HG03342 (cell line): ENCODE data around the gene PPM1A.

Source experiments
- ATAC-seq: cut with Tn5 transposase; IDR thresholded peaks from one replicate; pipeline ENCODE4 v1.9.1; 2021; ENCODE audit warnings: mild to moderate bottlenecking, moderate library complexity; ENCODE audit not compliant: unreplicated experiment

The PPM1A gene

DNA sequence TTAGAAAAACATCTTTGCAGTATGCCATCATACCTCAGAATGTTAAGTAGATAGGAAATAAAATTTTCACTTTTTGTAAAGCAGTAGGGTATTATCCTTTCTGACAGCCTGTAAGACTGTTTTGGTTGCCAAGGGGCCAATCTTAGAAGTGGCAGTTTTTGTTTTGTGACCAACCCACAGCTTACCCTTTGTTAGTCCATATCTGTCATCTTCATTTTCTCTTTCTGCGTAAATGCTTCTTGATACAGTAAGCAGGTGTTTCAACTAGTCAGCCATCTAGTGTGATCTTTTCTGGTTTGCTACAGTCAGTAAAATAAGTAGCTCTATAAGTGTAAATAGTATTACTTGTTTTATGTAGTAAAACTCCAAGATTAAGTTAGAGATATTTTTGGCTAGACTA is 8.8 kb downstream of the PPM1A start:
- ATAC-seq, result no peak

DNA sequence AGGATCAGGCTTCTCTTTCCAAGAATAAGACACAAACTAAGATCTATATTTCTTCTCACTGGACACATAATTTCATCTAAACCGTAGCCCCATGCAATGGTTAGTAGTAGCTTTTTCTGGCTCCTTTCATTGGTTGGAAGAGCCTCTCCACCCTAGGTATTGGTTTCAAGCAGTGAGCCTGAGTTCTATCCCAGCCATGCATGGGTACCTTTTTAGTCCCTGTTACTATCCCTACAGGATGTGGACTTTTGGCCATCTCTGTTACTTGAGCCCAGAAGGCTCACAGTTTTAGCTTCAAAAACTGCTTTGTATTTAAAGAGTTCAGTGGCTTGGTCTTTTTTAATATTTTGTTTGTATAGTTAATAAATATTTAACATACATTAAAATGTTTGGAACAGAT is 16.1 kb downstream of the PPM1A start:
- ATAC-seq, result no peak

DNA sequence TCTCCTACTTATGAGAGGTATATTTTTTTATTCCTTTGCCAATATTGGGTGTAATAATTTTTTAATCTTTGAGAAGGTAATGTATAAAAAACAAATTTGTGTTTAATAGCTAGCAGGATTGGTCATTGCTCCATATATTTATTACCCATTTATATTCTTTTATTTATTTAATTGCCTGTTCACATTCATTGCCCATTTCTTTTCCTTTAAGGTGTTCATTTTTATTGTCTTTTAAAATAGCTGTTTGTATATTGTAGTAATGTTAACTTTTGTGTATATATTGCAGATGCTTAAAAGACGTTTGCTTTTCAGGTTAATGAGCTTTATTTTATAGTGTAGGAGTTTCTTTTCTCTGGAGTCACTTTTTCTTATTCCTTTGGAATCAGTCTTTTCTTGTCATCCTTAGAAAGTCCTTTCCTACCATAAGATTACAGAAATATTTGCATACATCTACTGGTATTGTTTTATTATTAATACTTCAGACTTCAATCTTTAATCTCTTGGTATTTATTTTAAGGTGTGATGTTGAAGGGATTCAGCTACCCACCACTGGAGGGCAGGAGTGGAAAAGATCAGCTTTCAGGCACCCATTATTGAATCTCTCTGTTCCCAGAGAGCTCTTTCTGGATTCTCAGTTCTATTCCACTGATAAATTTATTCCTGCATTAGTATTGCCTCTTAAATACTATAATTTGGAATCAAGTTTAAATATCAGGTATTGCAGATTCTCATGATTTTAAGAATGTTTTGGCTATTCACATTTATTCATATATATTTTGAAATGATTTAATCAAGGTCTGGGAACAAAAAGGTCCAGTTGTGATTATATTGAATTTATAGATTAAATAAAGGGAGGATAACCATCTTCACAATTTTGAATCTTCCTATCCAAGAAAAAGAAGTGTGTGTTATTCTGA is 17.3 kb downstream of the PPM1A start:
- ATAC-seq, result no peak

DNA sequence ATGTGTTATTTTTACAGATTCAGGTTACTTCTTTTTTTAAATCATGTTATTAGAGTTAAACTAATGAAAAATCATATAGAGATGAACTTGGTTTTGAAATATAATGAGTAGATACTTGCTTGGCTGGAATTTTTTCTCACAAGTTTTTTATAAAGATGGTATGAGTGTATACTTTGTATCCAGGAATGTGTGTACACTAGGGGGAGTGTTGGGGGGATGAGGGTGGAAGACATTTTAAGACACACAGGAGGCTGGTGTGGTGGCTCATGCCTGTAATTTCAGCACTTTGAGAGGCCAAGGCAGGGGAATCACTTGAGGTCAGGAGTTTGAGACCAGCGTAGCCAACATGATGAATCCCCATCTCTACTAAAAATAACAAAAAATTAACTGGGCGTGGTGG is 23.2 kb downstream of the PPM1A start:
- ATAC-seq, result no peak

DNA sequence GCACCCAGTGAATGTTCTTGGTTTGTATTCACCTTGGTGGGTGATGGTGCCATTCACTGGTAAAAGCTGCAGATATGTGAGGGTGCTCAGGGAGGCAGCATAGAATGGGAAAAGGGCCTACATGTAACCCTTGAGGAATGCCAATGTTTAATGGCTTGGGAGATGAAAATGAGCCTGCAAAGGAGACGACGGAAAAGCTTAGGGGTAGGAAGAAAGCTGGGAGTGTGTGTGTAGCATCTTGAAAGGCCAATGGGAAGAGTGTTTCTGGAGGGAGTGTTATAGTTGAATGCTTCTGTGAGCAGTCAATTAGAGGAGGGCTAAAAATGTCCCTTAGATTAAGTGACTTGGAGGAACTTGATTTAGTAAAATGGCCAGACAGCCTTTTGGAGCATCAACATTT is 24.9 kb downstream of the PPM1A start:
- no peak for ATAC-seq

DNA sequence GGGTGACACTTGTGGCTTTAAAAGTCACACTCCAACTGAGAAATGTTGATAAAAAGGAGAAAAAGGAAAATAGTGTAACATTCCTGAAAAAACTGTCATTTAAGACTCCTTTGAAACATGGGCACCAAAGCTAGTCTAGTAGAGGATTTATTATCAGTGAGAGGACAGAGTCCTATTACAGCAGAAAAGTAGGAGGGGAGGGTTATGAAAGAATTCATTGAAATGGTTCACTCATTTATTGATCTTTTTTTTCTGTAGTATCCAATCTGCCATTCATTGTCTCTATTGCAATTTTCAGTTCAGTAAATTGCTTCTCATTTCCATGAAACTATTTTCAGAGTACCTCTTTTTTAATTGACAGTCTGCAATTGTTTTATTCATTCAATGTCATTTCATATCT is 25.4 kb downstream of the PPM1A start:
- ATAC-seq, result no peak

DNA sequence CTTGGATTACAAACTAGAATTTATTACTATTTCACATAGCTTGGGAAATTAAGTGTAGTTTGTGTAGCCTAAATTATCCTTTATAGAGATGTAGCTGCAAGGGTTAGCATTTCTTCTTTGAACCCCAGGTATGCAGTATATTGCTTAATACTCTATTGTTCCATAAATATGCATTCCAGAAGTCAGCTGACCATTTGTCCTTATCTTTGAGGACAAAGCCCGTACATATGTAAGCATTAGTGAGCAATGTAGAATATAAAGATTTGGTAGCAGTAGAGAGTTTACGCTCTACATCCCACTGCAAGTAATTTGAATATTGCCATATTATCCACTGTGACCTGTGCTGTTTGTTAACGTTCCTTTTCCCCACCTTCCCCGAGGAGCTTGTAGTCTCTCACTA is 26.9 kb downstream of the PPM1A start:
- ATAC-seq, result no peak

DNA sequence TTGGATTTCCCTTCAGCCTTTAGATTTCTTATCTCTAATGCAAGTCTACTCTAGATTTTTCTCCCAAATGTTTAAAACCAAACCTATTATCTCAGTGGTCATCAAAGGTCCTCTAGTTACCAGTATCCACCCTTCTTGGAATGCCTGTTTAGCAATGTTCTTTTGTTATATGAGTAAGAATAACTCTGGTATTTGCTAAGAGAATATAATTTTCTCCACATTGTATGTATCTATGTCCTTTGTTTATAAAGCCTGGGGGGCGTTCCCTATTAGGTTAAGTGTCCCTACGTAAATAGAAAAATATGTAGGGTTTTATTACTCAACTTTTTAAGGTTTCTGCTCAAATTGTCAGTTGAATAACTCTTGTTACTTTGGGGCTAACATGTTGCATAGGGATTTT is 27.3 kb downstream of the PPM1A start:
- ATAC-seq, result no peak

DNA sequence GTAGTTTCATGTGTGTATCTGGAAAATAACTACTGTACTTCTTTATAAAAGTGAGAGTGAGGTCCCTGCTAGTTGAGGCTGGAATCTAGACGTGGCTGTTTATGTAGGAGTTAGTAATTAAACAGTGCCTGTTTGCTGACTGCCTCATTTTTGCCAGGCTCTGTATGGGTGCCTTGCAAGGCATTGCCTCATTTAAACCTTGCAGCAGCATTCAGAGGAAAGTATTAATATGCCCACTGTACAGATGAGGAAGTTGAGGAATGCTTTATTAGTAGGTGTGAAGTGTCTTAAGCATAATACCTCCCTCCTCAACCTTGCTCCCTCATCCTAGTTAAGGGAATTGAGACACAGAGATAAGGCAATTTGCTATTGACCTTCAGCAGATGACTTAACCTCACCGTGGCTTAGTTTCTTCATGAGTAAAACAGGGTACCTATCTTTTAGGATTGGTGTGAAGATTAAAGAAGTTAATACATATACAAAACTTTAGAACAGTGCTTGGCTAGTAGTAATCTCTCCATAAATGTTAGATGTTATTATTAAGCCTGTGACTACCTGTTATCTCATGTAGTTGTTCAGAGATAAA is 28.7 kb downstream of the PPM1A start:
- ATAC-seq, result no peak

DNA sequence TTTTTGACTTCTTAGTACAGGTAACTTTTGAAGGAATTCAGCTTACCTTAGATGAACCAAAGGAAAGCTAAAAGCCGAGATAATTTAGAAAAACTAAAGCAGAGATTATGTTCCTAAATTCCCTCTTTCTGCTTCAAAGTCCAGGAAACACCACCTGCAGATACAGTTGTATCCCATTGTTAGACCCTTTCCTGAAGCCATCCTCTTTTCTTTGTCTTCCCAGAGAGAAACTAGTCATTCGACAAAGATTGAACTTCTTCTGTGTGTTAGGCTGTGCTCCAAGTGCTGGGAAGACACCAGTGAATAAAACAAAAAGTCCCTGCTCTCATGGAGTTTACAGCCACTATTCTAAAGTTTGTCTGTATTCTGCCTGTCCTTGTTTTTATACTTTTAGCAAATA is 29.3 kb downstream of the PPM1A start:
- ATAC-seq, result no peak

DNA sequence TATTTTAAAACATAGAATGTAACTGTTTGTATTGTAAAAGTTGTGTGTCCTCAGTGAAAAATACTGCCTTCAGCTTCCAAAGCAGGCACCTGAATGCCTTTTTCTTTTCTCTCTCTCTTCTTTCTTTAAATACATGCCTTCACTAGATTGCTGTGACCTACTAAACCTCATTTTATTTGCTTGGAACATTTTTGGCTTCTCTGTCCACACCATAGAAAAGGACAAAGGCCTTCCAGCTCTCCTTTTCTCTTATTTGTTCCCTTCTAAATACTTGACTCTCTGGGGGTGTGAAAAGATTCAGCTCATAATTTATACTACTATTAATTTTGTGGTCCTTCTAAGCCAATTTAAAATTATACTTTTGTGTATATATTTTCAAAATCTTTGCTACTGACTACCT is 38.4 kb downstream of the PPM1A start:
- no peak for ATAC-seq

DNA sequence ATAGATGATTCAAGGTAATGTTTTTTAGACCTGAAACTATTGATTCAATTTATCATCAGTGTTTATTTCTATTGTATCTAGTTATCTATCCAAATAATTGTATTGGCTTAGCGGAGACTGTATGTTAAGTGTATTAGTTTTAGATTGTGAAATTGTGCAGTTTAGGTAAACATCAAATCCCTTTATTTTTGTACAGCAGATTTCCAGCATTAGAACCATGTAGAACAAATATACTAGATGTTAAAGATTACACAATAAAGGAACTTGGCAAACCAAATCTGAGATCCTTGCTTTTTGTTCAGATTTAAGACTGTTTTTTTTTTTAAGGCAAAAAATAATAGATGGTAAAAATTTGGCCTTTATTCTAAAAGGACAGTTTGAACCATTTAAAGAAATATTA is 39.3 kb downstream of the PPM1A start:
- no peak for ATAC-seq

DNA sequence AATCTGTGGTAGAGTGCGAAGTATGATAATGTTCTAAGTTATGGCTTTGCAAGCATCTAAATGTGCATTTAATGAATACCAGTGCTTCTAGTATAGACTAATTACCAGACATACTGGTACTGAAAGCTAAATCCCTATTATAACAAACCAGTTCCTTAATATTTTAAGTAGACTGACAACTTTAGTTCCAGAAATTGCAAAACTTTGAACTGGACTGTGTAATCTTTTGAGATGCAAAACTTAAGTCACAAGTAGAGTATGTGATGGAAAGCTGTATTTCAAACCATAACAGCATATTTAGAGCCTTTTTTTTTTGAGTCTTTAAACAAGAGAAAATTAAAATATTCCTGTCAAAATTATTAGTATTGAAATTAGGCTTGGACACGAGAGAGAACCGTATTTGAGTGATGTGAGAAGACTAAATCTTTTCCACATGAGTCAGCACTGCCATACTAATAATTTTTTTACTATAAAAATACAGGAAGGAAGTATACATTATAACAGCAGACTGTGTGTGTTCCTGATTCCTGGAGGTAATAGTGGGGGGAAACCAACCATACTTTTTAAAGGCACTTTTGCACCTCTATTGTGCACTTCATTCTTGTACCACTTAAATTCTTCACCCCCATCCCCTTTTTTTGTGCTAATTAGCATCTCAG is 45.5 kb downstream of the PPM1A start:
- no peak for ATAC-seq

DNA sequence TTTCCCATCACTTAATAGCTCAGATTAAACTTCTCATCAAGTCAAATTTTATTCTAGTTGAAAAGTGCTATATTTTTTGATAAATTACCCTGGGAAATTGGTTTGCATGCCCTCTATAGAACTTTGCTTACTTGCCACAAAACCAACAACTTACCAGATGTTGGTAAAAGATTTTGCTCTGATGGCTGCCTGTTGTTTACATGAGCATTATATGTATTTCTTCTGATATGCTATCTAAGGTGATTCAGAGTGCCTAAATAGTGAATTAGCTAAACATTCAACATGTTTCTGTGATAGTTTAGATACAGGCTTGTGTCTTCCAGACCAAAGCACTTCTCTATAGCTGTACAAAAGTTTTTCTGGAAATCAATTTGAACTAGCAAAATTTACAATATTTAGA is 51.0 kb downstream of the PPM1A start:
- no peak for ATAC-seq

DNA sequence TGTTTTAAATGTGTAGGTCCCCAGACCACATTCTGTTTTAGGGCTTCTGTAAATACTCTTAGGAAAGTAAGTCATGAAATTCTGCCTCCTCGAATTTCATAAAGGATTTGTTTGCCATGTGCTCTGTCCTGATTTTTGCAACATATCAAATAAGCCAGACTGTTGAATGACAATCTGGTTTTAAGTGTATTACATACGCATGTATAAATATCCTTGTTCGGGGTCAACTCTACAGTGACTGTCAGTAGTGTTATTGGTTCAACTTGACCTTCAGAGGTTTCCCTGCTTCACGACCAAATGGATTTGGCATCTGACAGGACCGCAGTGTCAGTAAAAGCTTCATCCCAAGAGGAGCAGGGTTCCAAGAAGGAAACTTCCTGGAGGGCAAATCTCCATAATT is 52.7 kb downstream of the PPM1A start:
- ATAC-seq, result no peak

DNA sequence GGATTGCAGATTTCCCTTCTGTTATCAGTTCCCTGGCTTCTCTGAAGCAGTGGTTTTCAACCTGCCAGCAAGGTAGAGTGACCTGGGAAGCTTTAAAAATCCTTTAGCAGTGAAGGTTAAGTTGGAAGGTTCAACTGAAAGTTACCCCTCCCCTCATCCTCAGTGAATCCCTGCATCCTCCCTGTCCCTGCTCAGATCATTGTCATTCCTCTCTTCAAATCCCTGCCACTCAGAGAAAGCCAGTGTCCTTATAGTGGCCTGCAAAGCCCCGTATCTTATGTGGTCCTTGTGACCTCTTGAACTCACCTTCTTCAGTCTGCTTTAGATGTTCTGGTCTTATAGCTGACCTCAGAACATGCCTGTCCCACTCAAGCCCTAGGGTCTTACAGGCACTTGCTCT is 53.6 kb downstream of the PPM1A start:
- ATAC-seq, result no peak

DNA sequence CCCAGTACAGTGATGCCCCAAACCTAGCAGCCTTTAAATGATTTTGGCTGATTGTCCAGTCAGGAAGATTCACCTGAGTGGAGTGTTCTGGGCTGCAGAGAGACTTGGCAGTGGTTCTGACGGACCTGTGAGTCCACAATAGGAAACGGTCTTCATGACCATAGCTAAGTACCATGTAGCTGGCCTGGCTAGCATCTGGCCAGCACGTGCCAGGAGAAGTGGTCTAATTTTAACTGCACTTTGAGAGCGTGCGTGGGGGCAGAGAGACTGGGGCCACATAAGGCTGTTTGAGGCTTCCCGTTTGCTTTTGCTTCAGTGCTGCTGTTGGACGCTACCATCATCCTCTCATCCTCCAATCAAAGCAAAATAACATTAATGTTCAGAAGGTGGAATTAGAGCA is 54.7 kb downstream of the PPM1A start:
- no peak for ATAC-seq

DNA sequence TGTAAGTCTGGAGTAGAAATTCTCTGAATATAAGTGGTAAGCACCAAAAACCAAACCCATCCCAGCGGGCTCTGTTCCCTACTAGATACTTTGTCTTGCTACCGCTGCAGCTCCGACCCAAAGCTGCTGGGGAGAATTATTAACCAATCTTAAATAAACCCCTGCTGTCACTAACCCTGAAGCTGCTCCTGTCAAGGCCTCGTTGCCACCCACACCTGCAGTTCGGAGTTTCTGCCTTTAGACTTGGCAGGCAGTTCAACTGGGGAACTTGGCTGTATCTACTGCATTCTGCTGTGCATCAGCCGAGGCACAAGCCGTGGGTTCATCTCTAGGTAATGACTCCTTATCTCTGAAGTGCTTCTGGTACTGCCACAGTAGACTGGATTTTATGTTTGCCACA is 55.5 kb downstream of the PPM1A start:
- no peak for ATAC-seq

DNA sequence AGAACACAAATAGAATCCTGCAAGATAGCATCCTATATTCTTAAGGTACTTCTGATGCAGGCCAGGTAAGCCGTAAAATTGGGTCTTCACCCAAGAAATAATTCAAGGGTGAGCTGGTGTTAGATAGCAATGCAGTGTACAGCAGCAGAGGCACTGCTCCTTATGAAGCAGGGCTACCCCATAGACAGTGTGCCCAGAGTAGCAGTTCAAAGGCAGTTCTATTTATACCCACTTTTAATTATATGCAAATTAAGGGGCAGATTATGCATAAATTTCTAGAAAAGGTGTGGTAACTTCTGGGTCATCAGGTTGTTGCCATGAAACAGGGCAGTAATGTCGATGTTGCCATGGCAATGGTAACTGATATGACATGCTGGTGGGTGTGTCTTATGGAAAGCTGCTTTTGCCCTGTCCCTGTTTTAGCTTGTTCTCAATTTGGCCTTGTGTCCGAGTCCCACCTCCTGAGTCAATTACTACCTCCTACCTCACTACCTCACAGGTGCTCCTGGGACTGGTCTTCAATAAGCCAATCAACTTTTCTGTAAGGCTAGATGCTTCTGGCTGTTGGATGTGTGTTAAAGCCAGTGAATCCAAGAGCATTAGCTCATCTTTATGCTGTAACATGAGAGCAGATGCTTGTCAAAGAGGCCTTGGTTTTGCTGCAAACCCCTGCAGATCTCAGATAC is 61.0 kb downstream of the PPM1A start:
- no peak for ATAC-seq

DNA sequence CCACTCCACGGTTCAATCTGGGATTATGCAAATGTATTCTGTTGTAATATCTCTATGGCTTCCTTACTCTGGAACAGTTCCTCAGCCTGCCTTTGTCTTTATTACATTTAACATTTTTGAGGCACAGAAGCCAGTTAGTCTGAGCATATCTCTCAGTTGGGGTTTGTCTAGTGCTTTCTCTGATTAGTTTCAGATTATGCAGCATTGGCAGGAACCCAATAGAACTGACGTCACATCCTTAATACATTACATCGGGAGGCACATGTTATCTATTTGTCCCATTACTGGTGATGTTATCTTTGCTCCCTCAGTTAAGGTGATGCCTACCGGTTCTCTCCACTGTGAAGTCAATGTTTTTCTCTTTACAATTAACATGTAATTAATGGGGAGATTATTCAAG is 62.4 kb downstream of the PPM1A start:
- ATAC-seq, result no peak

DNA sequence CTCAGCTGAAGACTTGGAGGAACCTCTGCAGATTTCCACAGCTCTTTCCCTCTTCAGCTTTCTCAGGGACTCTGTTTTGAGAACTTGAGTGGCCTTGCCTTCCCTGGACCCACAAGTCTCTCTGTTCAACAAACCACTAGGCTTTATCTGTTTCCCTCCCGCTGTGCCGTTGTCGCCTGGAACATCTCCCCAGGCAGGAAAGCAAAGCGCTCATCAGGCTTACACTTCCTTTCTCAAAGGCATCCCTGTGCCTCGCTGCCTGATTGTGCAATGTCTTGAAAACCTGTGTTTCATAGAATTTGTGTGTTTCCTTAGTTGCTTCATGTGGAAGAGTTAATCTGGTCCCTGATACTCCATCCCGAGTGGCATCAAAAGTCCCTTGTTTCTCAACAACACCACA is 64.1 kb downstream of the PPM1A start:
- ATAC-seq, result no peak
